Spleen (tissue), 7 donors: ENCODE data around the gene SRGN.

Experiments used
- POLR2A ChIP-seq, 3 donors: fragments of 450-650 bp; IDR thresholded peaks; one replicate each; pipeline ENCODE4 v1.5.1; 2017; ENCODE audit warnings: antibody characterized with exemption in 3 of 3, mild to moderate bottlenecking in 1 of 3
- POLR2AphosphoS5 ChIP-seq, 3 donors: sonication (generic); formaldehyde crosslinking; IDR thresholded peaks; one replicate each; pipeline ENCODE4 v1.5.1; 2017; ENCODE audit warnings: antibody characterized with exemption in 3 of 3
- TF ChIP-seq, protein P1 (sequence below), 11 experiments: fragments of 200-600 bp in 7 of 11; fragments of 450-650 bp in 4 of 11; sonication (generic) in 4 of 11; IDR thresholded peaks in 8 of 11; conservative IDR thresholded peaks in 3 of 11; 1 replicate in 7 of 11; 2 replicates in 4 of 11; pipeline versions ENCODE4 v1.4.0 to v1.8.0; 2016 to 2021; ENCODE audit warnings: antibody characterized with exemption in 11 of 11, inconsistent platforms in 4 of 11, mild to moderate bottlenecking in 1 of 11
- donor health status: DM: no; HTN: no; CAD: no; lungs with moderate emphysema.
- donor health status: DM: no; HTN: no; CAD: no.
- donor health status: DM: no; HTN: no; CAD: no.

GRCh38 chr10:69043931-69044531 lies 43.9 kb upstream of the SRGN start:
- TF ChIP-seq, protein P1, sequence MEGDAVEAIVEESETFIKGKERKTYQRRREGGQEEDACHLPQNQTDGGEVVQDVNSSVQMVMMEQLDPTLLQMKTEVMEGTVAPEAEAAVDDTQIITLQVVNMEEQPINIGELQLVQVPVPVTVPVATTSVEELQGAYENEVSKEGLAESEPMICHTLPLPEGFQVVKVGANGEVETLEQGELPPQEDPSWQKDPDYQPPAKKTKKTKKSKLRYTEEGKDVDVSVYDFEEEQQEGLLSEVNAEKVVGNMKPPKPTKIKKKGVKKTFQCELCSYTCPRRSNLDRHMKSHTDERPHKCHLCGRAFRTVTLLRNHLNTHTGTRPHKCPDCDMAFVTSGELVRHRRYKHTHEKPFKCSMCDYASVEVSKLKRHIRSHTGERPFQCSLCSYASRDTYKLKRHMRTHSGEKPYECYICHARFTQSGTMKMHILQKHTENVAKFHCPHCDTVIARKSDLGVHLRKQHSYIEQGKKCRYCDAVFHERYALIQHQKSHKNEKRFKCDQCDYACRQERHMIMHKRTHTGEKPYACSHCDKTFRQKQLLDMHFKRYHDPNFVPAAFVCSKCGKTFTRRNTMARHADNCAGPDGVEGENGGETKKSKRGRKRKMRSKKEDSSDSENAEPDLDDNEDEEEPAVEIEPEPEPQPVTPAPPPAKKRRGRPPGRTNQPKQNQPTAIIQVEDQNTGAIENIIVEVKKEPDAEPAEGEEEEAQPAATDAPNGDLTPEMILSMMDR (IDR thresholded peaks at IDR 0.05 in 8 of 11, conservative IDR thresholded peaks at IDR 0.05 in 3 of 11), result no peak
- TF ChIP-seq POLR2AphosphoS5 (IDR thresholded peaks at IDR 0.05) (no peak), POLR2A (IDR thresholded peaks at IDR 0.05) (no peak)
